Measurements from ENCODE around the gene DMWD. TPM values are rescaled to one million over a fixed set of nuclear protein-coding genes. Genes with fewer than 3 reads are reported as not detected.
A peak's percentile ranks its signal among the peaks of the same experiment; 100 is the strongest.

The DMWD gene
- polyA plus RNA-seq, 3 donors: 13.9 to 43.0 (median 35.8) TPM

DNA sequence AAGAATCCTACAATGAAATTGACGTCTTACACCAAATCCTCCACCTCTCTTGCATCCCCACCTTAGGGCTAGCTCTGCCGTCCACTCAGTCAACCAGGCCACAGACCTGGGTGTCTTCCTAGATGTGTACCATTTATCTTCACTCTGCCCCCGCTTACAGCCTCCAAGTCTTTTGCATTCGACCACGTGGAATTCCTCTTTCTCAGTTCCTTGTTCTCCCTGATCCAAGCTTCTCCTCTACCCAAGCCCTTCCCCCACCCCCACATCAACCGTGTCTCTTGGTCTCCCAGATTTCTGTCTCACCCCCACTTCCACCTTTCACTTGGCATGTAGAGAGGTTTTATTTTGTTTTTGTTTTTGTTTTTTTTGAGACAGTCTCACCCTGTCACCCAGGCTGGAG, 1.2 kb upstream of the DMWD start:
- 43 to 50% (median 46%) methylated on average over 6 of the region's 6 CpGs for WGBS, 3 donors
- no peak overlapping the region for H3K27ac ChIP-seq (ENCODE audit: low read depth, low read length)

DNA sequence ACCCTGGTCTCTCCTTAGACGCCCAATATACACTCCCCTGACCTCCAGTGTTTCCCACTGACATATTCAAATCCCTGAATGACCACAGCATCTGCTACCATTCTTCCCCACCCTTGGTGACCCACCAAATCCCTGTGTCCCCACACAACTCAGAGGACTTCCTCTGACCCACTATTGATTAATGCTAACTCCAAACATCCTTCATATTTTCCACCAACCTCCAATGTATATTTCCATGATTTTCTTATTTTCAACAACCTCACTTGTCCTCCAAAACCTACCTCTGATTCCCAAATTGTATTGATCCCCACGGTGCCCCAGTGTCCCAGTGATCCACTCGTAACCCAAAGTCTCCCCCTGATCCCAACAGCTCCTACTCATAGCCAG, 526 bp upstream of the DMWD start:
- no peak overlapping the region for H3K27ac ChIP-seq (ENCODE audit: low read depth, low read length)
- WGBS, 3 donors: 29 to 39% (median 36%) methylated on average over 3 of the region's 3 CpGs

DNA sequence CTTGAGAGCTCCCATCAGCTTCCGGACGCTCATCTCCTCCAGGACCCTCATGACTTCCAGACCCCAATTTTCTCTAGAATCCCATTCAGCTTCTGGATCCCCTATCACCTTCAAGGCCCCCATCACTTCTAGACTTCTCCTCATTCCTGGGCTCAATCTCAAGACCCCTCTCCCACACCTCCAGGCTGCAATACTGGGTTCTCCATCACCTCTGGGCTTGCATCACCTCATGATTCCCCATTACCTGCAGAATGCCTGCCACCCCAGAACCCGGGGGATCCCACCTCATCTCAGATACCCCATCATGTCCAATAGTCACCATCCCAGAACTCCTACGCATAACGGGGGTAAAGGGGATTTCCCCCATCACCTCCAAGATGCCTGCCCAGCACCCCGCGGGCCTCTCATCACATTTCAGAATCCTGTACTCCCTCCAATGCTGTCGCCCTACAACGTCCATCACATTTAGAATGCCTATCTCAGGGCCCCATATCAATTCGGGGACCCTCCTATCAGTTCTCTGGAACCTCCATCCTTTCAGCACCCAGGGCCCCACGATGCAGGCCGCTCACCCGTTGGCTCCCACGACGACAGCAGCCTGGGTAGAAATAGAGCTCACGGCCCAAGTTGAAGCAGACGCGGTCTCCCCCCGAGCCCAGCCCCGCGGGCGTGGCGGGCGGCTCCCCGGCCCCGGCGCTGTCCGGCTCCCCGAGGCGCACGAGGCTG, 738 bp downstream of the DMWD start:
- peak overlapping the region; percentile 49 for H3K27ac ChIP-seq (ENCODE audit: low read depth, low read length)
- WGBS, 3 donors: 6 to 7% (median 7%) methylated on average over 31 of the region's 31 CpGs

DNA sequence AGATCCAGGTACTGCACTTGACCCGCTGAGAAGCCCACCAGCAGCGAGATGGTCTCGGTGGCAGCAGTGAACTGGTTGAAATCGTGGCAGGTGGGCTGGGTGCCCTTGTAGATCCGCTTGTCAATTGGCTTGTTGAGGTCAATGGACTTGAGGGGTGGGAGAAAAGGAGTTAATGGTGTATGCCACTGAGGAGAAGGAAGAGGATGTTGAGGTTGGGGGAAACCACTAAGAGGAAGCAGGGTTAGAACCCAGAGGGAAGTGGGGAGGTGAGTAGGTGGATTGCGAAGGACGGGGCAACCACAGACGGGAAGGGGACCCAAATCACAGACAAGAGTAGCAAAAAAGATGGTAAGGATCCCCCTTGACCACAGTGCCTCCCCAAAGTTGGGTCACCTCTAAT, 1.7 kb downstream of the DMWD start:
- WGBS, 3 donors: 52 to 83% (median 54%) methylated on average over 8 of the region's 8 CpGs
- H3K27ac ChIP-seq (ENCODE audit: low read depth, low read length): no peak overlapping the region

DNA sequence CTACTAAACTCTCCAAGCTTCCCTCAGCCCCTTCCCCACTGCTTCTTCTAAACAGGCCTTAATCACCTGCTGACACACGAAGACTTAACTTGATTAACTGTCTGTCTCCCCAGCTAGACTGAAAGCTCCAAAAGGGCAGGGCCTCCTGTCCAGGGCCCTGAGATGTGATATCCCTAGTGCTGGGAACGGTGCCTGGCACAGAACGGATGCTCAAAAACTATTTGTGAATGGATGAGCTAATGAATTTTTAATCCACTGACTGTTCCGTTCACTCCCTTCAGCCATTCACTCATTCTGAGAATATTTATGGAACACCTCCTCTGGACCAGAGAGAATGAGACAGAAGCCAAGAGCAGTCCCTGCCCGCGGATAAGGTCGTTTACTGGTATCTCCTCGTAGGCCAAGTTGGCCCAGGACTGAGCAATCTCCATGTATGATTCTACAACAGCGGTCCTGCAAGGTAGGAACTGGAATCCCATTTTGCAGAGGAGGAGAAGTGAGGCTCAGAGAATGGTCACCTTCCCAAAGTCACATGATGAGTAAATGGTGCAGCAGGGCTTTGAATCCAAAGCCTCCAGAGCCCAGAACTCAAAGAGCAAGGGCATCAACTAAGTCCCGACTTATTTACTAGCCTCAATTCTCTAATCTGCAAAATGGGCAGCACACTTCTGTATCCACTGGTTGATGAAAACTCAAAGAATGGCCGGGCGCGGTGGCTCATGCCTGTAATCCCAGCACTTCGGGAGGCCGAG, 3.4 kb downstream of the DMWD start:
- no peak overlapping the region for H3K27ac ChIP-seq (ENCODE audit: low read depth, low read length)
- 92 to 93% (median 92%) methylated on average over 15 of the region's 15 CpGs for WGBS, 3 donors

DNA sequence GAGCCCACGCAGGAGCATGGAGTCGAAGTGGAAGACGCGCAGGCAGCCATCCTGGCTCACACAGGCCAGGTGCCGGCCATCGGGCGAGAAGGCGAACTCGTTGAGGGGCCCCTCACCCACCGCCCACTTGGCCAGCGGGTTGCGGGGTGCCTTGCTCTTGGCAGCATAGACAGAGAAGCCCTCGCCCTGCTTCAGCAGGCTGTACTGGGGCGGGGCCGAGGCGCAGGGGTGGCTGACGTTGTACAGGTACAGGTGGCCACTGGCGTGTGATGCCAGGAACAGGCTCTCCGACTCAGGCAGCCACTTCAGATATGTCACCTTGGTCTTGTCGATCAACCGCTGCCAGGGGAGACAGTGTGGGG, 6.1 kb downstream of the DMWD start:
- H3K27ac ChIP-seq (ENCODE audit: low read depth, low read length): no peak overlapping the region
- 88 to 93% (median 93%) methylated on average over 21 of the region's 21 CpGs for WGBS, 3 donors

DNA sequence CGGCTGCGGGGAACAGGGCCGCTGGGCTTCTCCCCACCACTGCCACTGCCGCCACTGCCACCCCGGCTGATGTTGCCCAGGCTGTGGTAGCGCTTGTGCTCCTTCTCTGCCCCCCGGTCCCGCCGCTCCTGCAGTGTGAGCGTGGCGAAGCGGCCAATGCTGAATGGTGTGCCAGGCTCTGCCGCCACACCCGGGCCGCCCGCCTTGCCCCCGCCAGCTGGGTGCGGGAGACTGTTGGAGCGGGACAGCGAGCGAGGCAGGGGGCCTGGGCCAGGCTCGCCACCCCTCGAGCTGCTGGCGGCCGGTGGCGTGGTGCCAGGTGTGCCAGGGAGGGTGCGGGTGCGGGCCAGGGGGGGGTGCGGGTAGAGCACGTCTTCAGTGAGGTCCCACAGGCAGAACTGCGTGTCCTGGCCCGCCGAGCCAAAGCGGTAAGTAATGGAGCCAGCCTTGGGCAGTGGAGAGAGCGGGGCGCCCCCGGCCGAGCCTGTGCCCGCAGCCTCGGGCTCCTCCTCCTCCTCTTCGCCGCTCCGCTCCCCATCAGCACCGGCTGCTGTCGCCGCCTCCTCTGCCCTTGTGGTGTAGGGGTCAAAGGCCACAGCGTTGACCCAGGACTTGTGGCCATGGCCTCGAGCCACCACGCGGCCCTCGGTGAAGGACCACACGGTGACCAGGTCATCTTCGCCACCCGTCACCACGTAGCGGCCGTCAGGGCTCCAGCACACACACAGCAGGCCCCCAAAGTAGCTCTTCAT, 6.7 kb downstream of the DMWD start:
- no peak overlapping the region for H3K27ac ChIP-seq (ENCODE audit: low read depth, low read length)
- 90 to 97% (median 92%) methylated on average over 47 to 57 of the region's 57 CpGs for WGBS, 3 donors

DNA sequence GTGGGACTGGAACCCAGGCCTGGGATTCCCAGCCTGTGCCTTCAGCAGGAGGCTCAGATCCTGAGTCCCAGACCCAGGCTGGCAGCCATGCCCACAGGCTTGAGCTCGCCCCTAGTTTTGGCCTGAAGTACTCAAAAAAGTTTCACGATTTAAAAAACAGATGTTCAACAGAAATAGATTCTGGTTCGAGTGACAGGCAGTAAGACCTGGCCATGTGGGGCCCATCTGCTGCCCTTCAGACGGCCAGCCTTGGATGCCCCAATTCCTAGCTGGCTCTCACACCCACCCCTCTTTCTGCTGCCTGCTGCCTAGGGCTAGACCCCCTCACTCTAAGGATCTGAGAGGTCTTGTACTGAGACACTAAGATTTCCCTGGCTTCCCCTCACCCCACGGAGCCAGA, 7.5 kb downstream of the DMWD start:
- WGBS, 3 donors: 71 to 80% (median 80%) methylated on average over 5 of the region's 5 CpGs
- H3K27ac ChIP-seq (ENCODE audit: low read depth, low read length): no peak overlapping the region

DNA sequence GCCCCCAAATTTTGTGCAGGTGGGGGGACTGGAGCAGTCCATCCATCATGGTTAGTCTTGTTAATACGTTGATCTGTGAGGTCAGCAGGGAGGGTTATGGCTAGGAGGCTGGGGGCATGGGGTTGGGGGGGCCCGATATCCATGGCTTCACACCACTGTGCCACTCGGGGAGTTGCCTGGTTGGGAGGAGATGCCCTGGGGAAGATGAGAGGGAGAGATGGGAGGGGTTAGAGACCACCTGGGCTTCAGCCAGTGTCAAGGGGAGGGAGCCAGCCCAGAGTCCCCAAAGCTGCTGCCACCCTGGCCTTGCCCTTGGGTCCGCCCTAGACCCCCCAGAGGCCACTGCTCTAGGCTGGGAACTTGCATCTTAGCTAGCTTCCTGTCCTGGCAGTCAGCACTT, 8.5 kb downstream of the DMWD start:
- WGBS, 3 donors: 75 to 87% (median 79%) methylated on average over 4 of the region's 4 CpGs
- no peak overlapping the region for H3K27ac ChIP-seq (ENCODE audit: low read depth, low read length)

DNA sequence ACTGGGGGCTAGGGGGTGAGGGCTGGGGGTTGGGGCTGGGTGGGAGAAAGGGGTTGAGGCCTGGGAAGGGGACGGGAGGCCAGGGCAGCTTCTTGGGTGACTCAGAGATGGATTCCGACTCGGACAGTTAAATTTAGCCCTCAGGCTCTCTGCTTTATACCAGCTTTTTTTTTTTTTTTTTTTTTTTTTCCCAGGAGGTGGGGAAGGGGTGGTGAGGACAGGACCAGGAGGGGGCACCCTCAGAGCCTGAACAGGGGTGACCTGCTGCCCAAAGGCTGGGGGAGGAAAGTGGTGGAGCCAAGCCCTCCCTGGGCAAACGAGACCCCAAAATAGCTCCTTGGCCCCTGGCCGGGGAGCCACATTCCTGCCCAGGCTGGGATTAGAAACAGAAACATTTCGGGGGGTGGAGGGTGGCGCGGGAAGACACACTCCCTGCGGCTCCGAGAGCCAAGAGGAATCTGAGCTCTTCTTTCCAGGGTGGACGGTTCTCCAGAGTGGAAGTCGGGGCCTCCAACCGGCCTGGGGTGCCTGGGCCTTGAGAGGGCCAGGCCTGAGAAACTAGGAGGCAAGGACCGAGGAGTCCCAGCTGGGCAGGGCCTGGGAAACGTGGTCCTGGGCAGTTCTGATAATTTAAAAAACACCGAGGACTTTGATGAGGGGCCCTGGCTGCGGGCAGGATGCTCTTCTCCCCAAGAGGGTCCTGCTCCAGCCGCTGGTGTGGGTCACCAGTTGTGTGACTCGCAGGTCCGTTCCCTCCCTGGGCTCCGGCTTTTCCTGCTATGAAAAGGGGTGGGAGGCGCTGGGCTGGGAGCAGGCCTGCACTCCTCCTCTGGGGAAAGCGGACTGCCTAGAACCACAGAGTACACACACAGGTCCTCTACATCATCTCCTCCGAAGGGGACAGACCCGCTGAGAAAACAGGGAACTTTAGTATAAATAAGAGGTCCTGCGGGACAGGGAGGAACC, 9.5 kb downstream of the DMWD start:
- 53 to 67% (median 61%) methylated on average over 25 to 26 of the region's 26 CpGs for WGBS, 3 donors

DNA sequence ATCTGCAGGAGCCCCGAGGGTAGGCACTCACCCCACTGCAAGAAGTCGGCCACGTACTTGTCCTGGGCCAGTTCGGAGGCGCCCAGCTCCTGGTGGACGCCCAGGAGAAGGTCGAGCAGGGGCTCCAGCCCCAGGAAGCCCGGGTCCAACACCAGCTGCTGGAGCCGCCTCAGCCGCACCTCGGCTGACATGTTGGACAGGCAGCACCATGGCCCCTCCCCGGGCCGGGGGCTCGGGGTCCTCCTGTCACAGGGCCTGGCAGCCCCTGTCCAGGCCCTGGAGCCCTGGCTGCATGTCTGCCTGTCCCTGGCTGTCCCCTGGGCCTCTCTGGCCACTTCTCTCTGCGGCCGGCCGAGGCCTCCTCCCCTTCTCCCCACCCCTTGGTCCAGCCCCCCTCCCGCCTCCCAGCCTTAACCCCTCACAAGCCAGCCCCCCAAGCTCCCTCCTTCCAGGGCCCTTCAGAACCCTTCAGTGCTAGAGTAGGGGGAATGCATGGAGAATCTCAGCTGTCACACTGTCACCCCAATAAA, 10.4 kb downstream of the DMWD start, which contains the start of gene DMPK:
Gene DMPK (minus strand): TSS at position 329 of the 530 bp plus-strand sequence. CDS start 138 bp downstream, at position 191.
- WGBS, 3 donors: 26 to 42% (median 37%) methylated on average over 18 of the region's 18 CpGs
- H3K27ac ChIP-seq (ENCODE audit: low read depth, low read length): peak within 1 kb of the TSS; percentile 14

More for the DNA sequence above, 9.5 kb downstream of the DMWD start:
- H3K27ac ChIP-seq (ENCODE audit: low read depth, low read length): peak overlapping the region; percentile 14

DNA sequence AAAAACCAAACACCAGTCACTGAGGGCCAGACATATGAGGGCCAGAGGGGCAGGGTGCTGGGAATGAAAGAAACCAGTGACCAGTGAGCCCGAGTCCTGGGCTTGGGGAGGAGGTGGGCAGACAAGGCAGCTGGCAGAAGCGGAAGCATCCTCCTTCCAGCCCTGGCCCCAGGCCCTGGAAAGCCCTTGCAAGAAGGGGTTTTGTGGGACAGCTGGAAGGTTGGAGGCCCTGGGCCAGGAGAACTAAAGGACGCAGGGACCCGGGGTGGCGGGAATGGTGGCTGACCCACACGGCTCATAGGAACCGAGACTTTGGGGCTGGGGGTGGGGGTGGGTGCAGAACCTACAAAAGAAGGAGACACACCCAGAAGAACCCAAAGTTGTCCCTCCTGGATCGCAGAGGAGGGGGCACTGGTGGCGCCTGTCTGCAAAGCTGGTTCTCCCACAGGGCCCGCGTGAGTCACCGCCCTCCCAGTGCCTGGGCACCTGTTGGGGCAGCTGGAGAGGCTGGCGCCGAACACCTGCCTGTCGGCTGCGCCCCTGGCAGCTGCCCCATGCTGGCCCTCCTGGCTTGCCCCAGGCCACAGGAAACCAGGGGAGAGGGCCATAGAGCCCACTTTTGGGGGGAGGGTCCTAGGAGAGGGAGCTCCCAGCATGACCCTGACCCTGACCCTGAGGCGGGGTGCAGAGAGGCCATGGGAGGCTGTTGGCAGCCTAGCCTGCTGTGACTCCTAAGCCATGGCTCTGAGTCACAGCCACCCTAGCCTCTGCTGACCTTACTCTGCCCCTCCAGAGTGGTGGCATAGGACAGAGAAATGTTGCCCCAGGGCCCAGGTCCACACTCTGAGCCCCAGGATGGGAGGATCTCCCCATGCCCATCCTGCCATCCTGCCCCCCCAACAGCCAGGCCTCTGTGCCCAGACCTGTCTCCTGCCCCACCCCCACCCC, 11.2 kb downstream of the DMWD start:
- 41 to 62% (median 55%) methylated on average over 11 to 17 of the region's 17 CpGs for WGBS, 3 donors
- H3K27ac ChIP-seq (ENCODE audit: low read depth, low read length): no peak overlapping the region

DNA sequence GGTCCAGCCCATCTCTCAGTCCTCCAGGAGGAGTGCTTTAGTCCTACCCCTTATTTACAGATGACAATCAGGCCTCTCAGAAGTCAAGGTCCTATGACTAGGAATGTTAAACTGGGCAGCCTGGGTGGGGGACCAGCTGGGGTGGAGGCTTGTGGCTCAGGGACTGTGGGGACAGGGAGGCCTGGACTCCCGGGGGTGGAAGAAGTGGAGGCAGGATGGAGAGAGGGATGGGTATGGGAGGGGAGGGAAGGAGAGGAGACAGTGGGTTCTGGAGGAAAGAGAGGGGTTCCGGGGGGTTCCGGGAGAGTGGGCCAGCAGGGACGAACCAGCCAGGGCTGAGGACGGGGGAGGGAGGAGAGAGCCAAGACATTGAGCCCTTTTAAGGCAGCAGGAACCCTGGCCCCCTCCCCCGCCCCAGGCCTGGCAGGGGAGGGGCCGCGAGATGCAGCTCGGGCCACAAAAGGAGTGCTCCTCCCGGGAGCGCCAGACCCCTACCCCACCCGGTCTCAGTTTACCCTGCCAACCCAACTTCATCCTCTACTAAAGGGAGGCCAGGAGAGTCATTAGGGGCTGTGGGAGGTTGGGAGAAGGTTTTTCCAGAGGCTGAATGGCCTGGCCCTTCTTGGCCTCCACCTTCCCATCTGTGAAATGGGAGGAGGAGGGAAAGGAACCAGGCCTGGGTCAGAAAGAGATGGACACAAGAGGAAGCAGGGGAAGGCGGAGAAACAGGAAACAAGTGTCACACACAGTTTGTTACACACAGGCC, 12.0 kb downstream of the DMWD start:
- WGBS, 3 donors: 21 to 38% (median 24%) methylated on average over 10 to 13 of the region's 13 CpGs
- H3K27ac ChIP-seq (ENCODE audit: low read depth, low read length): no peak overlapping the region

DNA sequence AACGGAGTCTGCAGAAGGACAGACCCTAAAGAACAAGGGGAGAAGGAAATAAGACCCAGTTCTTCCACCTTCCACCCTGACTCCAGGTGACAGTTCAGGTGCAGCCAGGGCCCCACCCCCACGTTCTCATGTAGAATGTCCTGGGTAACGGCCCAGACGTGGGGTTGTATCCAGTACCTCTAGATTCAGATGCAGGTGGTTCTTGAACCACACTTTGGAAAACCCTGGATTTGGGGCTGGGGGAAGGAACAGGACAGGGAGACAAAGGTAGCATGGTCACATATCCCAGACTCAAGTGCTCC, 12.5 kb downstream of the DMWD start:
- WGBS, 3 donors: 33 to 52% (median 51%) methylated on average over 4 of the region's 4 CpGs
- no peak overlapping the region for H3K27ac ChIP-seq (ENCODE audit: low read depth, low read length)

DNA sequence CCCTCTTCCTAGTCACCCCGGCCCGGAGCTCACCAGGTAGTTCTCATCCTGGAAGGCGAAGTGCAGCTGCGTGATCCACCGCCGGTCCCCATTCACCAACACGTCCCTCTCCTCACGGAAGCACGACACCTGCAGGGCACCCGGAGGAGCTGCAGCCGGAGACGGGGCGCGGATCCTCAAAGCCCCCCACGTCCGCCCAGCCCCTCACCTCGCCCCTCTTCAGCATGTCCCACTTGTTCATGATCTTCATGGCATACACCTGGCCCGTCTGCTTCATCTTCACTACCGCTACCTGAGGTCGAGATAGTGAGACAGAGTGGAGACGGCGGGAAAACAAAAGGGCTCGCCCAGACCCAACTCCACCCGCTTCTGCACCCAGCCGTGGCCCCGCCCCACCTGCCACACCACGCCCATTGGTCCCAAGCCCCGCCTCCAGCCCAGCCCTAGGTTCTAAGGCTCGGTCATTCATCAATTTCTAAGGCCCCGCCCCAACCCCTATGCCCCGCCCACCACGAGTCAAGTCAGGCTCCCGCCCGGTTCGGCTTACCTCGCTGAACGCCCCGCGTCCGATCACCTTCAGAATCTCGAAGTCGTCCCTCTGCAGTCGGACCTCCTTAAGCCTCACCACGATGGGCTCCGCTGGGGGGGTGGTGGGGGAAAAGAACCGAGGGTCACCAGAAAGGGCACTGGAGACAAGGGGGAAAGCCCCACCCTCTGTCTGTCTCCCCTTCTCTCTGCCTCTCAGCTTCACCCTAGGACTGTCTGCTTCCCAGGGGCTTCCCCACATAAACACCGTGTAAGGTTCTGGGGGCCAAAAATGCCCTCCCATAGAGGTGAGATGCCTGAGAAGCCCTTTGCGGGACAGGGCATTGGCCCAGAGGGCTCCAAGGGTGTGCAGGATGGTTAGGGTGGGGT, 13.2 kb downstream of the DMWD start:
- no peak overlapping the region for H3K27ac ChIP-seq (ENCODE audit: low read depth, low read length)
- 9 to 23% (median 16%) methylated on average over 48 of the region's 48 CpGs for WGBS, 3 donors
